Measurements from ENCODE around the gene SPOP. TPM values are rescaled to one million over a fixed set of nuclear protein-coding genes. Genes with fewer than 3 reads are reported as not detected.

The SPOP gene
- total and polyA plus RNA-seq, 9 of the 15 experiments (the other 6 are each of a cell fraction or from before 2014, with no cell fraction given) = 34.2 to 65.9 (median 39.7) TPM

DNA sequence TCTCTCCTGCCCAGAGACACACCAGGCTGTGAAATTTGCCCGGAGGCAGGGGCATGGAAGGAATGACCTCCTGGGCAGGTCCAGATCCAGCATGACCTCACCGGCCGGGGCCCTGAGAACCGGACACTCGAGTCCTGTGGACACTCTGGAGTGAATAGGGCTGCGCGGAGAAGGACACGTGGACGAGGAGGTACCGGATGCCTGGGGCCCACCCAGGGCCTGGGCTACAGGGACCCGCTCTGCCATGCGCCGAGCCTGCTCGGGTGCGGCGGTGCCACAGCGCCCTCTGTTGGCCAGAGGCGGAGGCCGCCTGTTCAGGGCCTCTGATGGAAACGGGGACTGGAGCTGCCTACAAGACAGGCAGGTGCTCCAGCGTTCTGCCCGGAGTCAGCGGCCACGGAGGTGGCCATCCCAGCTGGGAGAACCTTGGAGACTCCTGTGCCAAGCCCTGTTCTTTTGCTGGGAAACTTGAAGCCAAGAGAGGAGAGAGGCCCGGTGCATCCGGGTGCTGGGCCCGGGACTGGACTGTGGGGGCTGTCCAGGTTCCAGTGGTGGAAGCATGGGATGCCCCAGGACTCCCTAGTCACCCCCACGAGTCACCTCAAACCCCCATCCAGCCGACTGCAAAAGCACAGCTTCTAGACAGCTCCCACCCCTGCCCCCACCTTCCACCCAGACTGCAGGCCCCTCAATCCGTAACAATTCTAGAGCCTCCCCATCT, 121.5 kb downstream of the SPOP start (continued):
- TF ChIP-seq, protein P1, sequence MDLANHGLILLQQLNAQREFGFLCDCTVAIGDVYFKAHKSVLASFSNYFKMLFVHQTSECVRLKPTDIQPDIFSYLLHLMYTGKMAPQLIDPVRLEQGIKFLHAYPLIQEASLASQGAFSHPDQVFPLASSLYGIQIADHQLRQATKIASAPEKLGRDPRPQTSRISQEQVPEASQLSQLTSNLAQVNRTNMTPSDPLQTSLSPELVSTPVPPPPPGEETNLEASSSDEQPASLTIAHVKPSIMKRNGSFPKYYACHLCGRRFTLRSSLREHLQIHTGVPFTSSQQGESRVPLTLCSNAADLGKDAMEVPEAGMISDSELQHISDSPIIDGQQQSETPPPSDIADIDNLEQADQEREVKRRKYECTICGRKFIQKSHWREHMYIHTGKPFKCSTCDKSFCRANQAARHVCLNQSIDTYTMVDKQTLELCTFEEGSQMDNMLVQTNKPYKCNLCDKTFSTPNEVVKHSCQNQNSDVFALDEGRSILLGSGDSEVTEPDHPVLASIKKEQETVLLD (IDR thresholded peaks at IDR 0.05) = peak; percentile 66; the same call in 1 of the 2 replicates
- TF ChIP-seq ZNF239 (CRISPR knock-in tag; IDR thresholded peaks at IDR 0.05) = no peak
- peak; percentile 27 for TF ChIP-seq PHF20 (IDR thresholded peaks at IDR 0.05; ENCODE audit: partially characterized antibody)
- no peak for TF ChIP-seq U2AF2 (optimal IDR thresholded peaks at IDR 0.05; ENCODE audit: low read depth, low read length)
- TF ChIP-seq XRCC3 (IDR thresholded peaks at IDR 0.05) = no peak
- TF ChIP-seq TBL1XR1 (IDR thresholded peaks at IDR 0.05; ENCODE audit: low read length in 2 of 2) = no peak
- no peak for TF ChIP-seq IRF2 (CRISPR knock-in tag; IDR thresholded peaks at IDR 0.05)
- 0 out of 2 replicates have a peak, but pooled peaks have one; percentile 31 for TF ChIP-seq ZKSCAN1 (IDR thresholded peaks at IDR 0.05; ENCODE audit: low read depth, low read length)
- TF ChIP-seq RBM17 (IDR thresholded peaks at IDR 0.05; ENCODE audit: borderline replicate concordance, low read depth, low read length) = no peak
- TF ChIP-seq, protein P2, sequence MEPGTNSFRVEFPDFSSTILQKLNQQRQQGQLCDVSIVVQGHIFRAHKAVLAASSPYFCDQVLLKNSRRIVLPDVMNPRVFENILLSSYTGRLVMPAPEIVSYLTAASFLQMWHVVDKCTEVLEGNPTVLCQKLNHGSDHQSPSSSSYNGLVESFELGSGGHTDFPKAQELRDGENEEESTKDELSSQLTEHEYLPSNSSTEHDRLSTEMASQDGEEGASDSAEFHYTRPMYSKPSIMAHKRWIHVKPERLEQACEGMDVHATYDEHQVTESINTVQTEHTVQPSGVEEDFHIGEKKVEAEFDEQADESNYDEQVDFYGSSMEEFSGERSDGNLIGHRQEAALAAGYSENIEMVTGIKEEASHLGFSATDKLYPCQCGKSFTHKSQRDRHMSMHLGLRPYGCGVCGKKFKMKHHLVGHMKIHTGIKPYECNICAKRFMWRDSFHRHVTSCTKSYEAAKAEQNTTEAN (CRISPR knock-in tag; IDR thresholded peaks at IDR 0.05) = no peak
- TF ChIP-seq, protein P3, sequence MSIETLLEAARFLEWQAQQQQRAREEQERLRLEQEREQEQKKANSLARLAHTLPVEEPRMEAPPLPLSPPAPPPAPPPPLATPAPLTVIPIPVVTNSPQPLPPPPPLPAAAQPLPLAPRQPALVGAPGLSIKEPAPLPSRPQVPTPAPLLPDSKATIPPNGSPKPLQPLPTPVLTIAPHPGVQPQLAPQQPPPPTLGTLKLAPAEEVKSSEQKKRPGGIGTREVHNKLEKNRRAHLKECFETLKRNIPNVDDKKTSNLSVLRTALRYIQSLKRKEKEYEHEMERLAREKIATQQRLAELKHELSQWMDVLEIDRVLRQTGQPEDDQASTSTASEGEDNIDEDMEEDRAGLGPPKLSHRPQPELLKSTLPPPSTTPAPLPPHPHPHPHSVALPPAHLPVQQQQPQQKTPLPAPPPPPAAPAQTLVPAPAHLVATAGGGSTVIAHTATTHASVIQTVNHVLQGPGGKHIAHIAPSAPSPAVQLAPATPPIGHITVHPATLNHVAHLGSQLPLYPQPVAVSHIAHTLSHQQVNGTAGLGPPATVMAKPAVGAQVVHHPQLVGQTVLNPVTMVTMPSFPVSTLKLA (conservative IDR thresholded peaks at IDR 0.05) = peak in 1 of 2 experiments; percentile 53; a peak in 2 of 4 replicates
- no peak for TF ChIP-seq SP2 (IDR thresholded peaks at IDR 0.05; ENCODE audit: extremely low read depth, low read depth, low read length, poor library complexity, severe bottlenecking)
- TF ChIP-seq NR2C2 (CRISPR knock-in tag; IDR thresholded peaks at IDR 0.05) = peak; percentile 94
- peak; percentile 90 for TF ChIP-seq NR2C2 (tag; IDR thresholded peaks at IDR 0.05)
- TF ChIP-seq BMI1 (IDR thresholded peaks at IDR 0.05; ENCODE audit: low read length) = no peak
- no peak for TF ChIP-seq YY1 (IDR thresholded peaks at IDR 0.05; ENCODE audit: borderline replicate concordance in 1 of 3, control insufficient read depth in 1 of 3, extremely low read depth in 1 of 3, insufficient read depth in 3 of 3, insufficient read length in 1 of 3, insufficient replicate concordance in 2 of 3, low read depth in 1 of 3, low read length in 2 of 3)
- TF ChIP-seq, protein P4, sequence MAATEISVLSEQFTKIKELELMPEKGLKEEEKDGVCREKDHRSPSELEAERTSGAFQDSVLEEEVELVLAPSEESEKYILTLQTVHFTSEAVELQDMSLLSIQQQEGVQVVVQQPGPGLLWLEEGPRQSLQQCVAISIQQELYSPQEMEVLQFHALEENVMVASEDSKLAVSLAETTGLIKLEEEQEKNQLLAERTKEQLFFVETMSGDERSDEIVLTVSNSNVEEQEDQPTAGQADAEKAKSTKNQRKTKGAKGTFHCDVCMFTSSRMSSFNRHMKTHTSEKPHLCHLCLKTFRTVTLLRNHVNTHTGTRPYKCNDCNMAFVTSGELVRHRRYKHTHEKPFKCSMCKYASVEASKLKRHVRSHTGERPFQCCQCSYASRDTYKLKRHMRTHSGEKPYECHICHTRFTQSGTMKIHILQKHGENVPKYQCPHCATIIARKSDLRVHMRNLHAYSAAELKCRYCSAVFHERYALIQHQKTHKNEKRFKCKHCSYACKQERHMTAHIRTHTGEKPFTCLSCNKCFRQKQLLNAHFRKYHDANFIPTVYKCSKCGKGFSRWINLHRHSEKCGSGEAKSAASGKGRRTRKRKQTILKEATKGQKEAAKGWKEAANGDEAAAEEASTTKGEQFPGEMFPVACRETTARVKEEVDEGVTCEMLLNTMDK (IDR thresholded peaks at IDR 0.05; ENCODE audit: borderline replicate concordance, insufficient read depth, low read depth, low read length, poor library complexity, severe bottlenecking) = peak; percentile 71
